ENCODE results near the gene SUCLG1.
"Not testable (repeated sequence)": the region's sequence is repeated elsewhere in the genome, so short reads cannot be mapped to it uniquely, and the experiment has no call there.

Gene SUCLG1

GRCh38 chr2:84417453-84418145, 41.5 kb downstream of the SUCLG1 start:
- no peak for DNase-seq

- DNase-seq, result no peak
Observed at GRCh38 chr2:84409531-84409930, 49.5 kb downstream of the SUCLG1 start.

GRCh38 chr2:84402111-84402510, 57.0 kb downstream of the SUCLG1 start:
- DNase-seq, result not testable (repeated sequence)

- not testable (repeated sequence) for DNase-seq
Observed at GRCh38 chr2:84399839-84400238, 59.2 kb downstream of the SUCLG1 start.

DNA sequence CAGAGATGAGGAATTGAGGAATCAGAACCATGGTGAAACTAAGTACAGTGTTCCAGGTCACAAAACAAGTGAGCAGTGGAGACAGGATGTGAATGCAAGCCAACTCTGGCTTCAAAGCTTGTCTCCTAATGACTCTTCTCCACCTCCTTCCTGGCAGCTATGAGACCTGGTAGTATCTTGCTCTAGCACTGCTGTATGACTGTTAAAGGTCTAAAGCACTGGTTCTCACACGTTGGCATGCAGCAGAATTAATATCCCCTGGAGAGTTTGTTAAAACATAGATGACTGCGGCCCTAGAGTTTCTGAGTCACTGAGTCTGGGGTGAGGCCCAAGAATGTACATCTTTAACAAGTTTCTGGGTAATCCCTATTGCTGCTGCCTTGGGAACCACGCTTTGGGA, 63.3 kb downstream of the SUCLG1 start:
- no peak for DNase-seq

GRCh38 chr2:84394628-84395027, 64.5 kb downstream of the SUCLG1 start:
- no peak for DNase-seq

DNA sequence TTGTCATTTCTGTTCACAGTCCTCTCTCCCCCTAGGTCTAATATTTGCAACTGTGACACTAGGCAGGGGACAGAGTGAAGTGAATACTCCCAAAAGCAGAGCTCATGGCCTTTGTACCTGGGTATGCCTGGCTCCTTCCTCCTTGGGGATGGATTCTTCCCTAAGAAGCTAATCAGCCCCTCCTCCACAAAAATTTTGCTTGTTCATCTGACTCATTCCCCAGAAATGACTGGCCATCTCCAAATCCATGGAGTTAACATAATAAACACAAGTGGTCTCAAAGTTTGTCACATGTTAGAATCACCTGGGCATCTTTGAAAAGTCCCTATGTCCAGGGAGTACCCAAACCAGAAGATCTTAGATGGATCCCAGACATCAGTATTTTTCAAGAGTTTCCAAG, 65.3 kb downstream of the SUCLG1 start:
- DNase-seq, result no peak

GRCh38 chr2:84389794-84390193, 69.3 kb downstream of the SUCLG1 start:
- no peak for DNase-seq

DNA sequence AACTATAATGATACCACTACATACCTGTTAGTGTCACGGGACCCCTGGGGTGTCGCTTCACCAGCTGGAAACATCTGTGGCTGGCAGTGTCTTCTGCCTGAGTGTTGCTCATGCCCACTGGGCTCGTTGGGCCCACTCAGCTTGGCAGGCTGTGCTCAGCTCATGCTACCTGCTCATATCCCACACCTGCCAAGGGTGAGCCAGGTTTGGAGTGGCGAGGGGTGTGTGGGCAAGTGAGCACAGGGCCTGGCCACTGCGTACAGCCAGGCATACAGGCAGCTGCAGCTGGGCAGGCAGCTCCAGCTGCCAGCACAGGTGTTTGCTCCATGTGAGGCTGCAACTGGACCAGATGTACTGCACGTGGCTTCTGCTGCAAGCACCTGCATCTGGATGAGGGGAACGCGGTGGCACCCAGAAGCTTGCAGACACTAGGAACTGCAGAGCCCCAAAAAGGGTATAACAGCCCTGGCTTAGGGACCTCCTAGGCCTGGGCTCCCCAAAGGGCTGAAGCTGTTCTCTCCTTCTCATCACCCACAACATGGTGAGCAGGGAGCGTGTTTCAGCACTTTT, 70.1 kb downstream of the SUCLG1 start:
- DNase-seq, result no peak

- DNase-seq, result no peak
Observed at GRCh38 chr2:84388133-84388532, 70.9 kb downstream of the SUCLG1 start.

DNA sequence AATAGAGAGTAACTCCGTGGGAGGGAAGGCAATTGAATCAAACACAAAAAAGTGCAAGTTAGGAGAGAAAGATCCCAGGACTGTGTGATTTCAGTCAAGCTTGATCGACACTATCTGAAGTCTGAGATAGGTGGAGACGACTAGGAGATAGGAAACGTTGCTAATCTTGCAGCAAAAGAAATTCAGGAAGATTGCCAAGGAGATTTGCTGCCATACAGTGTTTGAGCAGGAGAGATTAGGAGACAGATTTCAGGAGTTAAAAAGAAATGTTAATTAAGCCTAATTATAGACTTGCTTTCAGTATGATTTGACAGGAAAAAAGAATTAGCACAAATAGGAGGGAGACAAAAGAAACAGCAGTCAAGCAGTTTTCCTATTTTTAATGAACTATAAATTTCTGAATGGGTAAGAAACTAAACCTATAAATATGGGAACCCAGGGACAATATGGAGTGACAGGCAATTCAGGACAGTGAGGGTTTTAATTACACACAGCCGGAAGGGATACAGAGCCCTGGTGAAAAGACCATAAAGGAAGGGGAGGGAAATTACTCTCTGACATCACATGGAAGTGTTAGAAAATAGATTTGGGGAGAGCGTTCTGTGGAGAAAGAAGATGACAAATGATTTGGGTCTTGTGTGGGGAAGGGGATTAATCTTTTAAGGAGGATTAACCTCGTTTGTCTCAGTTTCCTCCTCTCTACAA, 72.6 kb downstream of the SUCLG1 start:
- no peak for DNase-seq

- DNase-seq, result no peak
Observed at GRCh38 chr2:84383271-84383670, 75.8 kb downstream of the SUCLG1 start.

DNA sequence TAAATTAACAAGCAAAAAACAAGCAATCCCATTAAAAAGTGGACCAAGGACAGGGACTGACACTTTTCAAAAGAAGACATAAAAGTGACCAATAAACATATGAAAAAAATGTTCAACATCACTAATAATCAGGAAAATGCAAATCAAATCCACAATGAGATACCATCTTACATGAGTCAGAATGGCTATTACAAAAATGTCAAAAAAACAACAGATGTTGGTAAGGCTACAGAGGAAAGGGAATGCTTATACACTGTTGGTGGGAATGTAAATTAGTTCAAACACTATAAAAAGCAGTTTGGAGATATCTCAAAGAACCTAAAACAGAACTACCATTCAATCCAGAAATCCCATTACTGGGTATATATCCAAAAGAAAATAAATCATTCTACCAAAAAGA, 78.2 kb downstream of the SUCLG1 start:
- DNase-seq, result no peak

- no peak for DNase-seq
Observed at GRCh38 chr2:84378960-84379359, 80.1 kb downstream of the SUCLG1 start.

GRCh38 chr2:84375020-84375419, 84.1 kb downstream of the SUCLG1 start:
- no peak for DNase-seq

DNA sequence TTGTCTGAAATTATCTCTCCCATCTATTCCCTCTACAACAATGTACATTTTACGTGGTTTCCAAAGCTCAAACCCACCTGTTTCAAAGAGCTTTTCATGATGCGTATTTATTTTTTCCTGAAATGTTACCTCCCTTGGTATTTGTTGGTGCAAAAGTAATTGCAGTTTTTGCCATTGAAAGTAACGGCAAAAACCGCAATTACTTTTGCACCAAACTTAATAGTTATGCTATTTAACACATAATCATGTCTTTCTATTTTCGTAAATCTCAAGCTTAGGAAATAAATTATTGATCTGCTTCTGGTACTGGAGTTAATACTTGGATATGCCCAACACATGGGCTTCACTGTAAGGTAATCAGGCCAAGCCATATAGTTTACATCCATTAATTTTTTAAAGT, 85.2 kb downstream of the SUCLG1 start:
- DNase-seq, result no peak

Measured in left hindlimb (tissue), 1 donor.